K562 (cell line): ENCODE measurements around the gene SIGLEC7. TPM values are rescaled to one million over a fixed set of nuclear protein-coding genes. Genes with fewer than 3 reads are reported as not detected.
A peak's percentile ranks its signal among the peaks of the same experiment; 100 is the strongest.

Experiments
- CBX5 ChIP-seq: IDR thresholded peaks from 2 replicates; pipeline ENCODE4 v1.6.1; 2014; ENCODE audit warnings: low read depth, borderline replicate concordance
- CGGBP1 ChIP-seq: fragments of 250-450 bp; sonication (Bioruptor Pico); IDR thresholded peaks from 2 replicates; pipeline ENCODE4 v1.9.0; 2021; ENCODE audit warnings: mild to moderate bottlenecking
- ELF4 ChIP-seq: fragments of 450-650 bp; formaldehyde crosslinking; IDR thresholded peaks from 2 replicates; pipeline ENCODE4 v1.4.0; 2022; ENCODE audit warnings: missing genetic modification characterization
- ETV1 ChIP-seq: fragments of 450-650 bp; conservative IDR thresholded peaks from 2 replicates; pipeline ENCODE4 v1.6.1; 2016; ENCODE audit warnings: missing genetic modification characterization, control low read depth, low read depth, missing compliant biosample characterization
- FOSL1 ChIP-seq: fragments of 200-800 bp; sonication (Bioruptor generic); conservative IDR thresholded peaks from 2 replicates; pipeline ENCODE4 v1.6.1; 2016; ENCODE audit warnings: missing genetic modification characterization, missing compliant biosample characterization
- HES1 ChIP-seq: fragments of 450-650 bp; IDR thresholded peaks from 2 replicates; pipeline ENCODE4 v1.6.1; 2016; ENCODE audit warnings: low read depth, mild to moderate bottlenecking, moderate library complexity
- JUNB ChIP-seq: fragments of 450-650 bp; formaldehyde crosslinking; conservative IDR thresholded peaks from 2 replicates; pipeline ENCODE4 v1.4.0; 2020; ENCODE audit warnings: mild to moderate bottlenecking
- LCOR ChIP-seq: sonication (generic); formaldehyde crosslinking; IDR thresholded peaks from 2 replicates; pipeline ENCODE4 v1.8.0; 2022; ENCODE audit warnings: mild to moderate bottlenecking, missing genetic modification reagents
- NELFE ChIP-seq: IDR thresholded peaks from 2 replicates; pipeline ENCODE4 v1.6.1; 2011; ENCODE audit warnings: mild to moderate bottlenecking; ENCODE audit not compliant: insufficient read depth, insufficient read length
- NRF1 ChIP-seq, 2 experiments: fragments of 450-650 bp; IDR thresholded peaks in 1 of 2; conservative IDR thresholded peaks in 1 of 2; 2 replicates each; pipeline ENCODE4 v1.6.1; 2014; ENCODE audit warnings: mild to moderate bottlenecking in 2 of 2
- POLR2A ChIP-seq: fragments of 450-650 bp; conservative IDR thresholded peaks from 2 replicates; pipeline ENCODE4 v1.6.1; 2016
- RBM22 ChIP-seq: fragments of 200-400 bp; formaldehyde crosslinking; IDR thresholded peaks from 2 replicates; pipeline ENCODE4 v1.6.1; 2018; ENCODE audit warnings: low read length, low read depth; ENCODE audit not compliant: poor library complexity, severe bottlenecking
- SRF ChIP-seq, 2 experiments: fragments of 250-450, 450-650 bp in 1 of 2; sonication (Bioruptor Pico) in 1 of 2; sonication (generic) in 1 of 2; formaldehyde crosslinking; IDR thresholded peaks; 2 replicates each; pipeline versions ENCODE4 v1.5.0 to v1.5.1; 2020 to 2022; ENCODE audit warnings: mild to moderate bottlenecking in 1 of 2, missing genetic modification reagents in 1 of 2
- TARDBP ChIP-seq: fragments of 450-650 bp; IDR thresholded peaks from 2 replicates; pipeline ENCODE4 v1.6.1; 2016
- THRB ChIP-seq: fragments of 450-650 bp; formaldehyde crosslinking; conservative IDR thresholded peaks from 2 replicates; pipeline ENCODE4 v1.4.0; 2022; ENCODE audit warnings: mild to moderate bottlenecking, missing genetic modification characterization
- ZNF431 ChIP-seq: sonication (generic); formaldehyde crosslinking; IDR thresholded peaks from 2 replicates; pipeline ENCODE4 v1.8.0; 2022; ENCODE audit warnings: mild to moderate bottlenecking, missing genetic modification reagents
- ZNF766 ChIP-seq: fragments of 200-800 bp; sonication (Bioruptor generic); conservative IDR thresholded peaks from 2 replicates; pipeline ENCODE4 v1.6.1; 2016; ENCODE audit warnings: missing genetic modification characterization, missing compliant biosample characterization
- polyA plus RNA-seq, 8 experiments: library from polyadenylated mRNA; depleted of rRNA in 4 of 8; stranded (reverse) in 5 of 8; unstranded in 3 of 8; fragments of >200 nt; fragmentation: Nextera tagmentation in 2 of 8; fragmentation: Illumina TruSeq in 1 of 8; extraction: Ambion mirVana in 2 of 8; extraction: Trizol in 1 of 8; gene quantifications; 2 replicates each; pipeline versions ENCODE4 v1.2.1 to v1.2.3, GENCODE V29; 2011 to 2014; ENCODE audit warnings: inconsistent platforms in 1 of 8, missing spikeins in 1 of 8
- total RNA-seq, 7 experiments: library from RNA; depleted of rRNA in 6 of 7; stranded (reverse); fragments of >200 nt in 6 of 7; fragmentation: Illumina TruSeq in 2 of 7; extraction: Trizol in 2 of 7; gene quantifications; 2 replicates each; pipeline versions ENCODE4 v1.2.1 to v1.2.3, GENCODE V29; 2011 to 2021; ENCODE audit warnings: low replicate concordance in 1 of 7
- TF ChIP-seq, protein P1 (sequence below), 3 experiments: fragments of 200-800 bp in 1 of 3; sonication (Bioruptor generic) in 1 of 3; sonication (generic) in 1 of 3; formaldehyde crosslinking in 1 of 3; IDR thresholded peaks; 2 replicates each; pipeline versions ENCODE4 v1.6.1 to v1.8.0; 2016 to 2022; ENCODE audit warnings: mild to moderate bottlenecking in 2 of 3, missing compliant biosample characterization in 2 of 3, missing genetic modification characterization in 2 of 3, missing genetic modification reagents in 1 of 3
- TF ChIP-seq, protein P2 (sequence below): fragments of 450-650 bp; IDR thresholded peaks from 2 replicates; pipeline ENCODE4 v1.6.1; 2016
- TF ChIP-seq, protein P3 (sequence below): fragments of 250-450 bp; sonication (Bioruptor Pico); IDR thresholded peaks from 2 replicates; pipeline ENCODE4 v1.4.0; 2020; ENCODE audit warnings: mild to moderate bottlenecking
- TF ChIP-seq, protein P4 (sequence below): sonication (generic); formaldehyde crosslinking; IDR thresholded peaks from 2 replicates; pipeline ENCODE4 v1.5.0; 2020; ENCODE audit warnings: missing genetic modification reagents

Gene SIGLEC7
- total and polyA plus RNA-seq, 9 of the 15 experiments (the other 6 are each of a cell fraction or from before 2014, with no cell fraction given), result 0.10 to 0.12 TPM; not detected in 7

DNA sequence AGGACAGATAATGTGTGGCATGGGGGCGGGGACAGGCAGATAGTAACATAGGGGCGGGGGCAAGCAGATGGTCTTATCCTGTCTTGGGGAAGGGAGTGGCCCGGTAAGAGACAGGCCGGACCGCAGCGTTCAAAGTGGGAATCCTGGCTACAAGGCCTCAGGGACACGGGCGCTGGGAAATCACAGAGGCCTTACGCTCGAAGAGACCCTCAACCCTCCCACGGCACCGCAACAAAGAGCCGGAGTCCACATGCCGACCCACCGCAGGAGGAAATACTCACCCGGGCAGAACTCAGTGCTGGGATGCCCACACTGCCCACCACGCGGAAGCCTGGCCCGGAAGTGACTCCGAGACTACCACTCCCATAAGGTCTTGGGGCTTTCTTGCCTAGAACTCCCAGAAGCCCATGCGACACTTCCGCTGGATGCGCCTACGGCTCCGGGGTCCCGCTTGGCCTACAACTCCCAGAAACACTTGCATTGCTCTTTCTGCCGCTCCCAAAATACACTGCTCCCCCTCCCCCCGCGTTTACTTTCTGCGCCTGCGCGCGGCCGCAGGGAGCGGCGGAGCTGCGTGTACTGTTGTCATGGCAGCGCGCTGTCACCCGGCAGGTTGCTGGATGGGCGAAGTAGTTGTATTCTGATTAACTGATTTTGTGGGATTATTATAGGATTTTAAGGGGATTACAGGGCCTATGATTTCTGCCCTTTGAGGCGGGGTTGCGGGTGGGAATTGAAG, 33.9 kb upstream of the SIGLEC7 start, which contains the start of gene CTU1 (continued):
- TF ChIP-seq THRB (CRISPR knock-in tag), result no peak
- TF ChIP-seq SRF (CRISPR knock-in tag; IDR thresholded peaks at IDR 0.05), result peak in 1 of 2 experiments; percentile 31; a peak in 1 of 4 replicates
- TF ChIP-seq NRF1 (conservative IDR thresholded peaks at IDR 0.05 in 1 of 2, IDR thresholded peaks at IDR 0.05 in 1 of 2), result peak; percentile 97 to 98
- TF ChIP-seq ELF4, result no peak
- no peak for TF ChIP-seq HES1
- TF ChIP-seq, protein P1, sequence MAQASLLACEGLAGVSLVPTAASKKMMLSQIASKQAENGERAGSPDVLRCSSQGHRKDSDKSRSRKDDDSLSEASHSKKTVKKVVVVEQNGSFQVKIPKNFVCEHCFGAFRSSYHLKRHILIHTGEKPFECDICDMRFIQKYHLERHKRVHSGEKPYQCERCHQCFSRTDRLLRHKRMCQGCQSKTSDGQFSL (CRISPR knock-in tag; IDR thresholded peaks at IDR 0.05), result no peak
- TF ChIP-seq, protein P1 (tag; IDR thresholded peaks at IDR 0.05), result no peak
- no peak for TF ChIP-seq CGGBP1 (CRISPR knock-in tag)
- TF ChIP-seq CBX5, result no peak
- TF ChIP-seq ETV1, result peak; percentile 95
- TF ChIP-seq ZNF766, result peak; percentile 95
- TF ChIP-seq NELFE, result no peak
- TF ChIP-seq, protein P2, sequence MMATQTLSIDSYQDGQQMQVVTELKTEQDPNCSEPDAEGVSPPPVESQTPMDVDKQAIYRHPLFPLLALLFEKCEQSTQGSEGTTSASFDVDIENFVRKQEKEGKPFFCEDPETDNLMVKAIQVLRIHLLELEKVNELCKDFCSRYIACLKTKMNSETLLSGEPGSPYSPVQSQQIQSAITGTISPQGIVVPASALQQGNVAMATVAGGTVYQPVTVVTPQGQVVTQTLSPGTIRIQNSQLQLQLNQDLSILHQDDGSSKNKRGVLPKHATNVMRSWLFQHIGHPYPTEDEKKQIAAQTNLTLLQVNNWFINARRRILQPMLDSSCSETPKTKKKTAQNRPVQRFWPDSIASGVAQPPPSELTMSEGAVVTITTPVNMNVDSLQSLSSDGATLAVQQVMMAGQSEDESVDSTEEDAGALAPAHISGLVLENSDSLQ, result peak; percentile 90
- TF ChIP-seq POLR2A, result peak; percentile 85
- TF ChIP-seq RBM22, result peak; percentile 90
- TF ChIP-seq TARDBP, result no peak
- TF ChIP-seq FOSL1, result peak; percentile 55
- no peak for TF ChIP-seq JUNB (CRISPR knock-in tag)
- peak; percentile 9; the same call in 1 of the 2 replicates for TF ChIP-seq ZNF431 (CRISPR knock-in tag)
- TF ChIP-seq LCOR (CRISPR knock-in tag), result 0 out of 2 replicates have a peak, but pooled peaks have one; percentile 96
- TF ChIP-seq, protein P3, sequence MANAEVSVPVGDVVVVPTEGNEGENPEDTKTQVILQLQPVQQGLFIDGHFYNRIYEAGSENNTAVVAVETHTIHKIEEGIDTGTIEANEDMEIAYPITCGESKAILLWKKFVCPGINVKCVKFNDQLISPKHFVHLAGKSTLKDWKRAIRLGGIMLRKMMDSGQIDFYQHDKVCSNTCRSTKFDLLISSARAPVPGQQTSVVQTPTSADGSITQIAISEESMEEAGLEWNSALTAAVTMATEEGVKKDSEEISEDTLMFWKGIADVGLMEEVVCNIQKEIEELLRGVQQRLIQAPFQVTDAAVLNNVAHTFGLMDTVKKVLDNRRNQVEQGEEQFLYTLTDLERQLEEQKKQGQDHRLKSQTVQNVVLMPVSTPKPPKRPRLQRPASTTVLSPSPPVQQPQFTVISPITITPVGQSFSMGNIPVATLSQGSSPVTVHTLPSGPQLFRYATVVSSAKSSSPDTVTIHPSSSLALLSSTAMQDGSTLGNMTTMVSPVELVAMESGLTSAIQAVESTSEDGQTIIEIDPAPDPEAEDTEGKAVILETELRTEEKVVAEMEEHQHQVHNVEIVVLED (CRISPR knock-in tag), result peak; percentile 67; the same call in 1 of the 2 replicates
- TF ChIP-seq, protein P4, sequence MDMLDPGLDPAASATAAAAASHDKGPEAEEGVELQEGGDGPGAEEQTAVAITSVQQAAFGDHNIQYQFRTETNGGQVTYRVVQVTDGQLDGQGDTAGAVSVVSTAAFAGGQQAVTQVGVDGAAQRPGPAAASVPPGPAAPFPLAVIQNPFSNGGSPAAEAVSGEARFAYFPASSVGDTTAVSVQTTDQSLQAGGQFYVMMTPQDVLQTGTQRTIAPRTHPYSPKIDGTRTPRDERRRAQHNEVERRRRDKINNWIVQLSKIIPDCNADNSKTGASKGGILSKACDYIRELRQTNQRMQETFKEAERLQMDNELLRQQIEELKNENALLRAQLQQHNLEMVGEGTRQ (CRISPR knock-in tag), result no peak
